ENCODE data around the gene GRM2.

GRM2 gene

DNA sequence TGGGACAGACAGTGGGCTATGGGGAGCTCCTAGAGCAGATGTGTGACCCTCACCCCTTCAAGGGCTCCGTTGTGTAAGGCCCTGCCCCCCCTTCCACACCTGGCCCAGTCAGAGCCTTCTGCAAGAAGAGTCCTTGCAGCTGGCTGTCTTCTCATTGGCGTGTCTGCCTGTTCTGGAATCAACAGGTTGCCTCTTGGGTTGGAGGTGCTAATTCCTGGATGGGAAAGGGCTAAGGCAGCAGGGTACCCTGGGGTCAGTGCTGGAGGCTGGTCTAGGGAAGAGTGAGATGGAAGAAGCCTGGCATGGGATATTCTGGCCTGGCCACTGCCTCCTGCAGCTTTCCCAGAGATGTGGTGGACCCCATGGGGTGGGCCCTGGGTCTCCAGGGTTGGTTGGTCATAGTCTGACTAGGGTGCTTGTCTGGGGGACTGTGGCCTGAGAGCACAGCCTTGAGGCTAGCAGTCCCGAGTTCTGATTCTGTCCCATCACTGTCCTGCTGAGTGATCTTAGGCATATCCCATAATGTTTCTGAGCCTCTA is 30.7 kb upstream of the GRM2 start:
- peaks cover 66% of the 10 kb centered on the region for H4K20me1 ChIP-seq (ENCODE audit: insufficient read depth, low read length)
- H3K4me1 ChIP-seq (ENCODE audit: insufficient read depth, low read length) = peaks cover 44% of the 10 kb centered on the region
- H3K4me3 ChIP-seq (ENCODE audit: low read depth in 1 of 2, low read length in 2 of 2) = no peak overlapping the region
- DNase-seq (no peak), ATAC-seq (ENCODE audit: insufficient read depth, low read depth) (no peak)
- H3K4me2 ChIP-seq (ENCODE audit: insufficient read depth, low read length) = no peak overlapping the region
- no peak overlapping the region for H3K27ac ChIP-seq (ENCODE audit: low read length)
- no peaks in the 10 kb centered on the region for H3K27me3 ChIP-seq (ENCODE audit: insufficient read depth, low read length, poor library complexity)
- H3K36me3 ChIP-seq (ENCODE audit: insufficient read depth, low read length) = peaks cover 69% of the 10 kb centered on the region
- H2AFZ ChIP-seq (ENCODE audit: low read depth, low read length) = no peak overlapping the region
- H3K9ac ChIP-seq (ENCODE audit: low read depth, low read length) = no peak overlapping the region
- peaks cover 77% of the 10 kb centered on the region for H3K79me2 ChIP-seq (ENCODE audit: insufficient read depth, low read length)
- TF ChIP-seq EZH2 (IDR thresholded peaks at IDR 0.05; ENCODE audit: borderline replicate concordance, low read depth, low read length, severe bottlenecking) = no peak
- TF ChIP-seq, protein P1, sequence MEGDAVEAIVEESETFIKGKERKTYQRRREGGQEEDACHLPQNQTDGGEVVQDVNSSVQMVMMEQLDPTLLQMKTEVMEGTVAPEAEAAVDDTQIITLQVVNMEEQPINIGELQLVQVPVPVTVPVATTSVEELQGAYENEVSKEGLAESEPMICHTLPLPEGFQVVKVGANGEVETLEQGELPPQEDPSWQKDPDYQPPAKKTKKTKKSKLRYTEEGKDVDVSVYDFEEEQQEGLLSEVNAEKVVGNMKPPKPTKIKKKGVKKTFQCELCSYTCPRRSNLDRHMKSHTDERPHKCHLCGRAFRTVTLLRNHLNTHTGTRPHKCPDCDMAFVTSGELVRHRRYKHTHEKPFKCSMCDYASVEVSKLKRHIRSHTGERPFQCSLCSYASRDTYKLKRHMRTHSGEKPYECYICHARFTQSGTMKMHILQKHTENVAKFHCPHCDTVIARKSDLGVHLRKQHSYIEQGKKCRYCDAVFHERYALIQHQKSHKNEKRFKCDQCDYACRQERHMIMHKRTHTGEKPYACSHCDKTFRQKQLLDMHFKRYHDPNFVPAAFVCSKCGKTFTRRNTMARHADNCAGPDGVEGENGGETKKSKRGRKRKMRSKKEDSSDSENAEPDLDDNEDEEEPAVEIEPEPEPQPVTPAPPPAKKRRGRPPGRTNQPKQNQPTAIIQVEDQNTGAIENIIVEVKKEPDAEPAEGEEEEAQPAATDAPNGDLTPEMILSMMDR (IDR thresholded peaks at IDR 0.05; ENCODE audit: borderline replicate concordance, extremely low read depth, low read length, poor library complexity, severe bottlenecking) = no peak
- H3K9me3 ChIP-seq (ENCODE audit: insufficient read depth, low read length, severe bottlenecking) = no peaks in the 10 kb centered on the region

DNA sequence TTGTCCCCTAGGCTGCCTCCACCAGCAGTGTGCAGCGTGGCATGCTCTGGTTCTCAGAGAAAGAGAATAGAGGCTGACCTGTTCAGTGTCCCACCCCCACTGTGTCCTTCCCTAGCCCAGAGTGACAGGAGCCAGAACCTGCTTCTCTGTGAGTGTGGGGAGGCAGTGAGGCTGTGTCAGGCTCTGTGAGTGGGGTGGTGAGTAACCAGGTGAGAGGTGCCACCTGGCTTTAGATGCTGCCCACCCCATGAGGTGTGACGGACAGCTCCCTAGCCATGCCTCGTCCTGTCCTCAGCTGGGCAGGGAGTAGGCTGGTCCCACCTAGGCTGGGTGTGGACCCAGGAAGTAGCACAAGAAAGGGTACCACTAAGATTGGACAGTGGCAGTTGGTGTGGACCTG is 29.5 kb upstream of the GRM2 start:
- Histone ChIP-seq H3K27ac (ENCODE audit: low read length) (no peak overlapping the region), H2AFZ (ENCODE audit: low read depth, low read length) (no peak overlapping the region), H3K4me1 (ENCODE audit: insufficient read depth, low read length) (peaks cover 46% of the 10 kb centered on the region), H4K20me1 (ENCODE audit: insufficient read depth, low read length) (peaks cover 78% of the 10 kb centered on the region), H3K4me3 (ENCODE audit: low read depth in 1 of 2, low read length in 2 of 2) (no peak overlapping the region), H3K27me3 (ENCODE audit: insufficient read depth, low read length, poor library complexity) (no peaks in the 10 kb centered on the region), H3K9me3 (ENCODE audit: insufficient read depth, low read length, severe bottlenecking) (no peaks in the 10 kb centered on the region), H3K4me2 (ENCODE audit: insufficient read depth, low read length) (no peak overlapping the region), H3K79me2 (ENCODE audit: insufficient read depth, low read length) (peaks cover 67% of the 10 kb centered on the region), H3K36me3 (ENCODE audit: insufficient read depth, low read length) (peaks cover 79% of the 10 kb centered on the region), H3K9ac (ENCODE audit: low read depth, low read length) (no peak overlapping the region)
- ATAC-seq (ENCODE audit: insufficient read depth, low read depth) (no peak), DNase-seq (no peak)
- TF ChIP-seq EZH2 (IDR thresholded peaks at IDR 0.05; ENCODE audit: borderline replicate concordance, low read depth, low read length, severe bottlenecking) = no peak
- TF ChIP-seq, protein P1 (IDR thresholded peaks at IDR 0.05; ENCODE audit: borderline replicate concordance, extremely low read depth, low read length, poor library complexity, severe bottlenecking) = no peak

DNA sequence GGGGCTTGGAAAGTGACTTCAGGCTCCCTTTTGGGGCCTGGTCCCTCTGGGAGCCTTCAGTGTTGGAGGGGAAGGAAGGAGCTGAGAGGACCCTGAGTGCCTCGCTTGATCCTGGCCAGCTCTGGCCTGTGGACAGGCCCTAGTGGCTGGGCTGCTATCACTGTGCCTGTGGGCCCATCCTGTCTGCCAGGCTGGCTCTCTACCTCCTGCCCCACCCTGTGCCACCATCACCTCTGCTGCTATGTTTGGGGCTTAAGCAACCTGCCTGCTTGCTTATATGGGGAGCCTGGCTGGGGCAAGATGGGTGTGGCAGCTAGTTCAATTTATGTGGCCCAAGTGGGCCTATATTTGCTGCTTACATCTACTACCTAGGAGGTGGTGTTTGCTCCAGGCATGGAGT is 28.7 kb upstream of the GRM2 start:
- Histone ChIP-seq H3K79me2 (ENCODE audit: insufficient read depth, low read length) (peaks cover 66% of the 10 kb centered on the region), H3K27ac (ENCODE audit: low read length) (no peak overlapping the region), H4K20me1 (ENCODE audit: insufficient read depth, low read length) (peaks cover 86% of the 10 kb centered on the region), H3K4me2 (ENCODE audit: insufficient read depth, low read length) (no peak overlapping the region), H3K36me3 (ENCODE audit: insufficient read depth, low read length) (peaks cover 87% of the 10 kb centered on the region), H2AFZ (ENCODE audit: low read depth, low read length) (no peak overlapping the region), H3K9me3 (ENCODE audit: insufficient read depth, low read length, severe bottlenecking) (no peaks in the 10 kb centered on the region), H3K4me3 (ENCODE audit: low read depth in 1 of 2, low read length in 2 of 2) (no peak overlapping the region), H3K4me1 (ENCODE audit: insufficient read depth, low read length) (peaks cover 38% of the 10 kb centered on the region), H3K9ac (ENCODE audit: low read depth, low read length) (no peak overlapping the region), H3K27me3 (ENCODE audit: insufficient read depth, low read length, poor library complexity) (no peaks in the 10 kb centered on the region)
- no peak for TF ChIP-seq EZH2 (IDR thresholded peaks at IDR 0.05; ENCODE audit: borderline replicate concordance, low read depth, low read length, severe bottlenecking)
- TF ChIP-seq, protein P1 (IDR thresholded peaks at IDR 0.05; ENCODE audit: borderline replicate concordance, extremely low read depth, low read length, poor library complexity, severe bottlenecking) = no peak
- DNase-seq (no peak), ATAC-seq (ENCODE audit: insufficient read depth, low read depth) (no peak)

DNA sequence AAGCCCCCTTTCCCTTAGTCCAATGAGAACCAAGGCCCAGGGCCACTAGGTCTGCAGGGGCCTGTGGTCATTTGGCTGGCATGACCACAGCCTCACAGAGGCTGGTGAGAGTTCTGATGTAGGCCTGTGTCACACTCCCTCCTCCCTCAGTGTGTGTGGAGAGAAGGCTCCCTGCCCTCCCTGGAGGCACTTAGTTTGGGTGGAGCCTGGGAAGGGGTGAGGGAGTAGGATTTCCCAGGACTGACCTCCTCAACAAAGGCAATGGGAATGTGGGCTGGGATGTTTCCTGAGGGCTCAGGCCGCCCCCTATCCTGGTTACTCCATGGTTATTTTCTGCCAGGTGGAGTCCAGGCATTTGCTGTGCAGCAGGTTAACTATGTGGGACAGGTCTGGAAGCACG is 28.2 kb upstream of the GRM2 start:
- no peak overlapping the region for H3K9ac ChIP-seq (ENCODE audit: low read depth, low read length)

More for the DNA sequence above, 28.2 kb upstream of the GRM2 start:
- DNase-seq (no peak), ATAC-seq (ENCODE audit: insufficient read depth, low read depth) (no peak)
- no peak overlapping the region for H3K4me3 ChIP-seq (ENCODE audit: low read depth in 1 of 2, low read length in 2 of 2)
- H3K4me1 ChIP-seq (ENCODE audit: insufficient read depth, low read length) = peaks cover 33% of the 10 kb centered on the region
- peaks cover 61% of the 10 kb centered on the region for H3K79me2 ChIP-seq (ENCODE audit: insufficient read depth, low read length)
- H2AFZ ChIP-seq (ENCODE audit: low read depth, low read length) = no peak overlapping the region
- no peak overlapping the region for H3K27ac ChIP-seq (ENCODE audit: low read length)
- H3K36me3 ChIP-seq (ENCODE audit: insufficient read depth, low read length) = peaks cover 92% of the 10 kb centered on the region
- H3K27me3 ChIP-seq (ENCODE audit: insufficient read depth, low read length, poor library complexity) = no peaks in the 10 kb centered on the region
- H3K9me3 ChIP-seq (ENCODE audit: insufficient read depth, low read length, severe bottlenecking) = no peaks in the 10 kb centered on the region
- no peak overlapping the region for H3K4me2 ChIP-seq (ENCODE audit: insufficient read depth, low read length)
- peaks cover 85% of the 10 kb centered on the region for H4K20me1 ChIP-seq (ENCODE audit: insufficient read depth, low read length)
- TF ChIP-seq, protein P1 (IDR thresholded peaks at IDR 0.05; ENCODE audit: borderline replicate concordance, extremely low read depth, low read length, poor library complexity, severe bottlenecking) = no peak
- TF ChIP-seq EZH2 (IDR thresholded peaks at IDR 0.05; ENCODE audit: borderline replicate concordance, low read depth, low read length, severe bottlenecking) = no peak

Data from DND-41 (cell line).